Non-pigmented ciliary epithelial cell (primary cell): ENCODE measurements around the gene SPO11.
"Not testable (repeated sequence)": the region's sequence is repeated elsewhere in the genome, so short reads cannot be mapped to it uniquely, and the experiment has no call there.

Source experiments
- DNase-seq: peaks from one replicate; pipeline ENCODE4 v3.0.0-alpha.2; 2010; ENCODE audit warnings: low read depth

The SPO11 gene

DNA sequence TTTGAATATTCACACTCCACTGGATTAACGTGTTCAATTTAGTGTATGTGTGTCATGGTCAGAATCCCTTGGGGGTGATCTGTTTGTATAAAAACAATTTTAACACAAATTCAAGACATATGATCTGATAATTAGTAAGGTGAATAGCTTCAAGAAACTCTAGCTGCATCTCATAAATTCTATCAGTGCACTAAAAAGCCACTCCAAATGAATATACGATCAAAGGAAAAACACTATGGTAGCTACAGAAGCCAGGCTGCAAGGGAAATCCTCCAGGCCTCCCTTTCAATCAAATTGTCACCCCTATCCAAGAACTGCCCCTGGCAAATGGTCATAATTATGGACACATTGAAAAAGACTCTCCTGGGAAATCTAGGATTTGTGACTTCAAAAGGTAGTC lies 12.1 kb downstream of the SPO11 start:
- no peak for DNase-seq

- no peak for DNase-seq
Observed at GRCh38 chr20:57342829-57343228, 13.2 kb downstream of the SPO11 start.

DNA sequence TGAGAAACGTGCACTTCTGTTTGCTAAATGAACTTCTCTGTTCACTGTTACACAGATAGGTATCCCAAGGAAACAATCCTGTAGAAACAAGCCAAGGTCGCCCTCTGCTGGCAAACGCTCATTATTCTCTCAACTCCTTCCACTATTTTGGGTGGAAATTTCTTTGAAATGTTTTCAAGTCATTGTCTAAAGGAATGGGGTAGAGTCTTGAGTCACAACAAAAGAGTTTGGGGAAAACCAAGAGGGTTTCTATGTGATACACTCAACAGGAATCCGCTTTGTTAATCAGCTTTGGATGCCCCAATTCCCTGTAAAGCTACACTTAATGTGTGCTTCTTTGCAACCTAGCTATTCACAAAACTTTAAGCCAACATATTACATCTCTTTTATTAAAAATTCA lies 16.9 kb downstream of the SPO11 start:
- peak; percentile 30 for DNase-seq

- no peak for DNase-seq
Observed at GRCh38 chr20:57347393-57347792, 17.8 kb downstream of the SPO11 start.

- not testable (repeated sequence) for DNase-seq
Observed at GRCh38 chr20:57348200-57348921, 18.8 kb downstream of the SPO11 start.

GRCh38 chr20:57348922-57349574 lies 19.4 kb downstream of the SPO11 start:
- not testable (repeated sequence) for DNase-seq

DNA sequence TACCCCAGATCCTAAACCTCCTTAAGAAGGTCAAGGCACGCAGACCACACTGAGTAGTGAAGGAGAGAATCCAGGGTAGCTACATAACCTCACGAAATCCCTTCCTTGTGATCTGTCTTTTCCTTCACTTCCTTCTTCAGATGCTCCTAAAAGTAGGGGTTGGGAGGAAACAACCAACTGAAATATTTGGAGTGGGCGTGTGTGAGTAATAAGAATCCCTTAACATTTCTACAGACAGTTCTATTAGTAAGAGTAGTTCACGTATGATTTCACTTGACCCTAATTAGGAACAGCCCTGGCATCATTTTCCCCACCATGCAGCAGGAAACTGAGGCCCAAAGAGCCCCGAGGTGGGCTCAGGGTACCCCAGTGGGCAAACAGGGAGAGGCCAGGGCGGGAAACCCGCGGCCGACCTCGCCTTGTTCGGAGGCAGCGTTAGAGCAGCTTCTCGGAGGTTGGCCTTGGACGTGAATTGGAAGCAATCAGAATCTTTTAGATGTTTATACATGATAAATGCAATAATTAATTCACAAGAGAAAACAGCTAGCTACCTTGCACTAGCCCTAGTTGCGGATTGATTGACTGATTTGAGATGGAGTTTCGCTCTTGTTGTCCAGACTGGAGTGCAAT lies 20.6 kb downstream of the SPO11 start:
- DNase-seq: no peak

GRCh38 chr20:57350726-57351041 lies 21.1 kb downstream of the SPO11 start:
- DNase-seq: not testable (repeated sequence)

- DNase-seq: peak; percentile 72
Observed at GRCh38 chr20:57351042-57351783, 21.6 kb downstream of the SPO11 start, which contains the start of gene RAE1. Gene RAE1 (plus strand): TSS chr20:57351255. CDS start chr20:57354039, 2,784 bp downstream.

GRCh38 chr20:57352305-57352704 lies 22.7 kb downstream of the SPO11 start:
- DNase-seq: no peak

- no peak for DNase-seq
Observed at GRCh38 chr20:57353351-57353750, 23.7 kb downstream of the SPO11 start.

DNA sequence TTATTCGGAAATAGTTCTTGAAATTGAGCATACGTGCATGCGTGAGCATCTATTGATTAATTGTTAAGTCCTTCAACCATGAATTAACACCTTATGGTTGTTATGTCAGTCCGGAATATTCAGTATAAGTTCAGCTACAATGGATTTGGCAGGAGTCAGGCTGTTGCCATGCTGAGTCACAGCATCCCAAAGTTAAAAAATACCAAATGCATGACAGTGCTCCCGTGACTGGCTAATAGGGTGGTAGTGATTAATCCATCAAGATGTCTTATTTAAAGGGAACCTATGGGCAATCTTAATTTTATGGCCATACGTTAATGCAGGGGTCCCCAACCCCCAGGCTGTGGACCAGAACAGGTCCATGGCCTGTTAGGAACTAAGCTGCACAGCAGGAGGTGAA lies 31.9 kb downstream of the SPO11 start:
- peak; percentile 41 for DNase-seq

DNA sequence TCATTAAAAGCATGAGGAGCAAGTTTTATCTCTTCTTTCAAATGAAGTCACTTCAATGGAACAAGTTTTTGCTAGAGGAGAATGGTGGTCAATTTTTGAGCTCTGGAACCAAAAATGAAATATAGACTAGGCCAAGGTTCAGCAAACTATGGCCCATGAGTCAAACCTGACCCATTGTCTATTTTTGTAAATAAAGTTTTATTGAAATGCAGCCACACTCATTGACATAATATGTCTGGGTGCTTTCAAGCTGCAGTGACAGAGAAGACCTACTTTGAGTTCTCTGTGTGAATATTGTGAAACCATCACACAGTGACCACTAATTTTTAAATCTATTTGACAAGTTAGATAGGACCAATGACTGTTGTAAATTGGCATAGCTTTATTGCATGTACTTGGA lies 34.8 kb downstream of the SPO11 start:
- DNase-seq: no peak

DNA sequence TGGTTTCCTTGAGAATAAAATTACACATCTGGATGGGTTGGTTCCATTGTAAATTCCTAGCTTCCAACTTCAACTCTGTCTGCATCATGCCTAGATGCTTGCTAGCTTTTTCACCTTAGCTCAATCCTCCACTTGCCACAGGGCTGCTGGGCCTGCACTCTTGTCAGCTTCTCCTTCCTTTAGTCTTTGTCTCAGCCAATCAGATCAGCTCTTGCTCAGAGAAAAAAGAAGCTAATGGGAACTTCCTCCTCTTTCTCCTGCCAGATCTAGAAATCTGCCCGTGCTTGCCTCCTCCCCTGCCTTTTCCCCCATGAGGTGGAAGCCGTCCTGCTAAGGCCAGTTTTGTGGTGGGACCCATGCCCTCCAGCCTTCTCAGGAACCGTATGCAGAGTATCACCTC lies 40.0 kb downstream of the SPO11 start:
- no peak for DNase-seq

DNA sequence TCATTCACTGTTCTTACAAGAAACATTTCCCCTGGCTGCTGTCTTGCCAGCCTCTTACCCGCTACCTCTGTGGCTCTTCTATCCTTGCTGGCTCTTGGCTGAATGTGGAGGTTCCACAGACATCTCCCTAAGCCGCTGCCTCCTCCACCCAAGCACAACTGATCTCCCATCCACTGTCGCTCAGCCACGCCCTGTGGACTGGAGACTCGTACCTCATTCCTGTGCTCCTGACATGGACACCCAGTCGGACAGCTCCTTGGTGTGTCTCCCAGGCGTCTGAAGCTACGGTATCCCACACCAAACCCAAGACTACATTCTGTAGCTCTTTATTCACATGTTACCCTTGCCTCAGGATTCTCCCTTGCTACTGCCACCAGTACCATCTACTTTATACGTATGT lies 40.7 kb downstream of the SPO11 start:
- no peak for DNase-seq

- DNase-seq: no peak
Observed at GRCh38 chr20:57371363-57371762, 41.8 kb downstream of the SPO11 start.

GRCh38 chr20:57372157-57372556 lies 42.6 kb downstream of the SPO11 start:
- no peak for DNase-seq

DNA sequence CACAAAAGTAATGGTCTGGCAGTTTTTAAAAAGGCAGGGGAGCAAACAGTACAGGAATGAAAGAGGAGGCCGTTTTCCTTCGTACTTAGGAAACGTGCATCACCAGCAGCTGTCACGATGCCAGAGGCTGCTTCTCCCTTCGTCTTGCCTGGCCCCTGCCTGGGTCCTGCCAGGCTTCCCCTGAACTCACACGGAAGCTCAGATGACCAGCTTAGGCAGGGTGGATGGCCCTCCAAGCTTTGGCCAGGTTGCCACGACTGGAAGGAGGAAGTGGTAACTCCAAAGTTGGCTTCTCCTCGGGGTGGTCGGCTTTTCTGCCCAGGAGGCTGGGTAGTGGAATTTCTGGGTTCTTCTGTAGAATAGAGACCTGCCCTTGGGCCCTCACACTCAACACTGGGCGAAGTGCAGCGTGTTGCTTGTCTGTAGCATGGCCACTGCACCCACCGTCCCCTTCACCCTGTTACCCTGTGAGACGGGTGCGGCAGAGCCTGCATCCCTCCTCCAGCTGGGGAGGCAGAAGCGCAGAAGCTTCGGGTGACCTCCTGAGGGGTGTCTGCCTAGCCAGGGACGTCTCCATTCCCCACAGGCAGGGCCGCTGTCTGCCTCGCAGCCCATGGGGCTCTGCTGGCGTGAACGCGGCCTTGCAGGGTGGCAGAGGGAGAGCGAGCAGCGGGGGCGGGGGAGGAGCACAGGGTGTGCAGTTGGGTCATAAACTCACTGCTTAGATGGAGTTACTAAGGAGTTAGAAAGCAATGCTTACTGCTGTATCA lies 43.2 kb downstream of the SPO11 start:
- no peak for DNase-seq

GRCh38 chr20:57374343-57374930 lies 44.8 kb downstream of the SPO11 start:
- DNase-seq: no peak

- DNase-seq: no peak
Observed at GRCh38 chr20:57374931-57375651, 45.5 kb downstream of the SPO11 start.
